Measurements from ENCODE around the gene GMDS.

GRCh38 chr6:1613346-1613687, 632.1 kb downstream of the GMDS start:
- TF ChIP-seq CTCF (IDR thresholded peaks at IDR 0.05): no peak
- TF ChIP-seq POLR2A (IDR thresholded peaks at IDR 0.05): no peak

All from ovary (tissue), 3 donors.